ENCODE measurements around the gene NPPB. TPM values are rescaled to one million over a fixed set of nuclear protein-coding genes. Genes with fewer than 3 reads are reported as not detected.

Gene NPPB
- total RNA-seq, 3 donors from 2014 or later: not detected

DNA sequence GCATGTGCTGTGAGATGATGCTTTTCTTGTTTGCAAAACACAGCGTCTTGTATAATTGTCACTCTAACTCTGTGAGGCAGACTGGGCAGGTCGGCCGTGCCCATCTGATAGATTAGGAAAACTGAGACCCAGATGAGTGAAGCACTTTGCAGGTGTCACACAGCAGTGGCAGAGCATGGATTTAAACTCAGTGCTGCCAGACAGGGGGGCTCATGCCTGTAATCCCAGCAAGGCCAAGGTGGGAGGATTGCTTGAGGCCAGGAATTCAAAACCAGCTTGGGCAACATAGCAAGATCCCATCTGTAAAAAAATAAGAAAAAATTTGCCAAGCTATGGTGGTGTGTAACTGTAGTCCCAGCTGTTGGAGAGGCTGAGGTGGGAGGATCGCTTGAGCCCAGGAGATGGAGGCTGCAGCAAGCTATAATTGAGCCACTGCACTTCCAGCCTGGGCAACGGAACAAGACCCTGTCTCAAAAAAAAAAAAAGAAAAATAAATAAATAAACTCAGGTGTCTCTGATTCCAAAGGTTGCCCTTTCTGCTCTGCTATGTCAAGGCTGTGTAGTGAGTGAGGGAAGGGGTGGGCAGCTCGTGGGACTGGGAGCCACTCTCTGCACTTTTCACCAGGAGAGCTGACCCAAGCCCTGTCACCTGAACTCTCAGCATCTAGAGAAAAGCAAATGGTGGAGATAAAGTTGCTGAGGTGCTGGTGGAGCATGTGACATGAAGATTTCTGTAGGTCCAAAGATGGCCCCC lies 32.9 kb upstream of the NPPB start:
- DNase-seq (no peak), ATAC-seq (no peak)
- no peaks in the 10 kb centered on the region for H3K36me3 ChIP-seq (ENCODE audit: low read depth)
- no peaks in the 10 kb centered on the region for H3K4me1 ChIP-seq (ENCODE audit: low read depth)
- no peaks in the 10 kb centered on the region for H3K9me3 ChIP-seq
- TF ChIP-seq, protein P1, sequence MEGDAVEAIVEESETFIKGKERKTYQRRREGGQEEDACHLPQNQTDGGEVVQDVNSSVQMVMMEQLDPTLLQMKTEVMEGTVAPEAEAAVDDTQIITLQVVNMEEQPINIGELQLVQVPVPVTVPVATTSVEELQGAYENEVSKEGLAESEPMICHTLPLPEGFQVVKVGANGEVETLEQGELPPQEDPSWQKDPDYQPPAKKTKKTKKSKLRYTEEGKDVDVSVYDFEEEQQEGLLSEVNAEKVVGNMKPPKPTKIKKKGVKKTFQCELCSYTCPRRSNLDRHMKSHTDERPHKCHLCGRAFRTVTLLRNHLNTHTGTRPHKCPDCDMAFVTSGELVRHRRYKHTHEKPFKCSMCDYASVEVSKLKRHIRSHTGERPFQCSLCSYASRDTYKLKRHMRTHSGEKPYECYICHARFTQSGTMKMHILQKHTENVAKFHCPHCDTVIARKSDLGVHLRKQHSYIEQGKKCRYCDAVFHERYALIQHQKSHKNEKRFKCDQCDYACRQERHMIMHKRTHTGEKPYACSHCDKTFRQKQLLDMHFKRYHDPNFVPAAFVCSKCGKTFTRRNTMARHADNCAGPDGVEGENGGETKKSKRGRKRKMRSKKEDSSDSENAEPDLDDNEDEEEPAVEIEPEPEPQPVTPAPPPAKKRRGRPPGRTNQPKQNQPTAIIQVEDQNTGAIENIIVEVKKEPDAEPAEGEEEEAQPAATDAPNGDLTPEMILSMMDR (IDR thresholded peaks at IDR 0.05): no peak
- H3K4me3 ChIP-seq: no peak overlapping the region
- intact Hi-C loops (cut with DNase I, micrococcal nuclease): loop anchor here (10.0 kb wide), 2 partner anchors 47 to 57 kb away; partner anchors contain the start of gene NPPA (in 1 of the 2)

DNA sequence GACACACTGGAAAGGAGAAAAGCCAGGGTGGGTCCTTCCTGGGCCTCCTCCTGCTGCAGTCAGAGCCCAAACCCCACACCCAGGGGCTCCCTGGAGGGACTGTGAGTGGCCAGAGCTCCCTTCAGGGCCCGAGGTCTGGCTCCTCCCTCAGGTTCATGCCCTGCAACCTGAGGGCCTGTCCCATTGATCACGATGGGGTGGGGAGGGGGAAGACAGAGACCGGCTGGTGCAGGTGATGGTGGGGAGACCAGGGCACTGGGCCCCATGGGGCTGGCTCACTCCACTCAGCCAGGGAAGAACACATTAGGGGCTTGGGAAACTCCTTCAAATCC lies 30.1 kb upstream of the NPPB start:
- Histone ChIP-seq H3K36me3 (ENCODE audit: low read depth) (no peaks in the 10 kb centered on the region), H3K4me1 (ENCODE audit: low read depth) (no peaks in the 10 kb centered on the region), H3K4me3 (no peak overlapping the region), H3K9me3 (no peaks in the 10 kb centered on the region)
- intact Hi-C loops (cut with DNase I, micrococcal nuclease): no loop called here
- ATAC-seq (no peak), DNase-seq (no peak)
- TF ChIP-seq, protein P1 (IDR thresholded peaks at IDR 0.05): no peak

DNA sequence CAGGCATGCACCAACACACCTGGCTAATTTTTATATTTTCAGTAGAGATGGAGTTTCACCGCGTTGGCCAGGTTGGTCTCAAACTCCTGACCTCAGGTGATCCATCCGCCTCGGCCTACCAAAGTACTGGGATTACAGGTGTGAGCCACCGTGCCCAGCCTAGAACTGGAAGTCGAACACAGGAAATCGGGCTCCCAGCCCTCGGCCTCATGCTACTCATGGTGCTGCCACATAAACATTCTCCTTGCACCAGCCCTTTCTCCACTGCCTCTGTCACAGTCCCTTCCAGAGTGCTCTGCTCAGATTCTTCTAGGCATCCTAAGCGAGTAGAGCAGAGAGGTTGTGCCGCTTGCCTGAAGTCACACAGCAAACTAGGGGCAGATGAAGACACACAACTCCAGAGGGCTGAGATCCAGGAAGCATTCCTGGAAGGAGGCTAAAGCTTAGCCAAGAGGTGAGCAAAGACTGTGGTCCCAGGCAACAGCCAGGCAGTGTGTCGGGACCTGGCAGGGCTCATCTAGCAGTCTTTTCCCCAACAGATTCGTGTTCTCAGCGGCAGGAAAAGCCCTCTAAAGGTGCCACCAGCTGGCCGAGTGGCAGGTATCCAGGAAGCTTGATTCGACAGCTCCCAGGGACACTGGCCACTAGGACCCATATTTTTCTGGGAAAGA lies 29.6 kb upstream of the NPPB start:
- Histone ChIP-seq H3K36me3 (ENCODE audit: low read depth) (no peaks in the 10 kb centered on the region), H3K9me3 (no peaks in the 10 kb centered on the region), H3K4me3 (no peak overlapping the region), H3K4me1 (ENCODE audit: low read depth) (no peaks in the 10 kb centered on the region)
- ATAC-seq (no peak), DNase-seq (no peak)
- TF ChIP-seq, protein P1 (IDR thresholded peaks at IDR 0.05): no peak
- intact Hi-C loops (cut with DNase I, micrococcal nuclease): no loop called here

GRCh38 chr1:11887666-11888007 lies 28.9 kb upstream of the NPPB start:
- TF ChIP-seq, protein P1 (IDR thresholded peaks at IDR 0.05): no peak
- intact Hi-C loops (cut with DNase I, micrococcal nuclease): no loop called here
- no peak for ATAC-seq
- DNase-seq: no peak
- Histone ChIP-seq H3K4me3 (no peak overlapping the region), H3K4me1 (ENCODE audit: low read depth) (no peaks in the 10 kb centered on the region), H3K9me3 (no peaks in the 10 kb centered on the region), H3K36me3 (ENCODE audit: low read depth) (no peaks in the 10 kb centered on the region)

DNA sequence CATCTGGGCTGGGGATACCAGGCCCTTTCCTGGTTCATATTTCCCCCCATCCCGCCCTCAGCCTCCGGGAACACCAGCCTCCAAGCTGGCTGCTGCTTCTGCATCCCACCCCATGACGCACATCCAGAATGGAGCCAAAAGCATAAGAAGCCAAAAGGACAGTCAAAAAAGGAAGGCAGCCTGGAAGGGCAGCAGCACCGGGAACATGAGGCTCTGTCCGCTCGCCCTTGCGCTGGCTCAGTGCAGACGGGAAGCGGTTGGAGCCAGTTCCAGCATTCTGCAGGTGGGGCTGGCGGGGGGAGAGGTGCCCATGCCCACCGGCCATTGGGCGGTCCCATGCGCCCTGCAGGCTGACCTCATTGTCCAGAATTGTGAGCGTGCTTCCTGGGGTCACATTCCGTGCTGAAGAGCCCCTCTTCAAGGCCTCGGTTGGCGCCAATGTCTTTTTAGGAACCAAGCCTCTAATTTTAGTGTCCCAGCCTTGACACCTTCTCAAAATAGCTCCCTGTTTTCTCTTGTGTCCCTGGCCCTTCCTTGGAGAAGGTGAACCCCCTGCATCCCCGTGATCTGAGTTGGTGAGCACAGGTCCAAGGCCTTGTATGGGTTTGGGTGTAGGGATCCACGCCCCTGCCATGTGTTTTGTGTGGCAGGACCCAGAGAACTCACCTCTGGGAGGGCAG lies 28.4 kb upstream of the NPPB start:
- ATAC-seq (no peak), DNase-seq (no peak)
- no peaks in the 10 kb centered on the region for H3K9me3 ChIP-seq
- H3K4me1 ChIP-seq (ENCODE audit: low read depth): no peaks in the 10 kb centered on the region
- TF ChIP-seq, protein P1 (IDR thresholded peaks at IDR 0.05): no peak
- H3K36me3 ChIP-seq (ENCODE audit: low read depth): no peaks in the 10 kb centered on the region
- H3K4me3 ChIP-seq: no peak overlapping the region
- intact Hi-C loops (cut with DNase I, micrococcal nuclease): no loop called here
